ENCODE measurements around the gene BICC1. TPM values are rescaled to one million over a fixed set of nuclear protein-coding genes. Genes with fewer than 3 reads are reported as not detected.

BICC1 gene
- total and polyA plus RNA-seq, 10 donors: 0.86 to 5.4 (median 3.5) TPM

GRCh38 chr10:58667658-58668310 lies 155.1 kb downstream of the BICC1 start:
- Histone ChIP-seq H3K27ac (no peak overlapping the region), H3K9me3 (peaks cover 0 to 26% (median 15%) of the 10 kb centered on the region in 8 donors), H3K4me1 (peaks cover 0 to 7% (median 0%) of the 10 kb centered on the region in 6 donors), H3K4me3 (no peak overlapping the region), H3K27me3 (replicated peaks in 1 of 7) (no peaks in the 10 kb centered on the region), H3K36me3 (no peaks in the 10 kb centered on the region)
- 70 to 90% (median 84%) methylated on average over 3 of the region's 3 CpGs for WGBS, 5 donors
- DNase-seq: no peak
- intact Hi-C loops (cut with DNase I; ENCODE audit: low total_unique reads): no loop called here
- TF ChIP-seq POLR2A (IDR thresholded peaks at IDR 0.05): no peak
- TF ChIP-seq CTCF (IDR thresholded peaks at IDR 0.05 in 8 of 11, conservative IDR thresholded peaks at IDR 0.05 in 3 of 11): no peak
- TF ChIP-seq POLR2AphosphoS5 (IDR thresholded peaks at IDR 0.05): no peak

- Histone ChIP-seq H3K27ac (no peak overlapping the region), H3K27me3 (replicated peaks in 1 of 7) (no peaks in the 10 kb centered on the region), H3K4me1 (no peaks in the 10 kb centered on the region), H3K4me3 (no peak overlapping the region), H3K9me3 (peaks cover 0 to 8% (median 0%) of the 10 kb centered on the region in 8 donors), H3K36me3 (no peaks in the 10 kb centered on the region)
- TF ChIP-seq CTCF (IDR thresholded peaks at IDR 0.05 in 8 of 11, conservative IDR thresholded peaks at IDR 0.05 in 3 of 11) (no peak), POLR2AphosphoS5 (IDR thresholded peaks at IDR 0.05) (no peak), POLR2A (IDR thresholded peaks at IDR 0.05) (no peak)
- DNase-seq: no peak
- intact Hi-C loops (cut with DNase I; ENCODE audit: low total_unique reads): no loop called here
Measured at GRCh38 chr10:58672845-58673244, 160.2 kb downstream of the BICC1 start.

GRCh38 chr10:58674251-58674650 lies 161.6 kb downstream of the BICC1 start:
- Histone ChIP-seq H3K27me3 (replicated peaks in 1 of 7) (no peaks in the 10 kb centered on the region), H3K36me3 (no peaks in the 10 kb centered on the region), H3K4me3 (no peak overlapping the region), H3K9me3 (peaks cover 0 to 8% (median 0%) of the 10 kb centered on the region in 8 donors), H3K27ac (no peak overlapping the region), H3K4me1 (no peaks in the 10 kb centered on the region)
- intact Hi-C loops (cut with DNase I; ENCODE audit: low total_unique reads): no loop called here
- no peak for DNase-seq
- TF ChIP-seq CTCF (IDR thresholded peaks at IDR 0.05 in 8 of 11, conservative IDR thresholded peaks at IDR 0.05 in 3 of 11) (no peak), POLR2A (IDR thresholded peaks at IDR 0.05) (no peak), POLR2AphosphoS5 (IDR thresholded peaks at IDR 0.05) (no peak)
- 73 to 86% (median 86%) methylated on average over 2 of the region's 2 CpGs for WGBS, 5 donors

DNA sequence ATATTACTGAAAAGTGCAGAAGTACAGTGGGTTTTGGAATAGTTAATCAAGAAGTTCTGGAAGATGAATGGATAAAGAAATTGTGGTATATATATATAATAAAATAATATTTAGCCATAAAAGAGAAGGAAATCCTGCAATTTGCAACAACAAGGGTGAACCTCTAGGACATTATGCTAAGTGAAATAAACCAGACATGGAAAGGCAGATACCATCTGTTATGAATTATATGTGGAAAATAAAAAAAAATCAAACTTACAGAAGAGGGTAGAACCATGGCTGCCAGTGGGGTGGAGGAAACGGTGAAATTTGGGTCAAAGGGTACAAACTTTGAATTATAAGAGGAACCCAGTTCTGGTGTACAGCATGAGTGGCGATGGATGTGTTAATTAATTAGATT lies 162.6 kb downstream of the BICC1 start:
- no peak for DNase-seq
- Histone ChIP-seq H3K9me3 (peaks cover 0 to 8% (median 0%) of the 10 kb centered on the region in 8 donors), H3K36me3 (no peaks in the 10 kb centered on the region), H3K27ac (no peak overlapping the region), H3K4me3 (no peak overlapping the region), H3K4me1 (no peaks in the 10 kb centered on the region), H3K27me3 (replicated peaks in 1 of 7) (no peaks in the 10 kb centered on the region)
- 79 to 91% (median 90%) methylated on average over 2 of the region's 2 CpGs for WGBS, 5 donors
- intact Hi-C loops (cut with DNase I; ENCODE audit: low total_unique reads): no loop called here
- TF ChIP-seq POLR2A (IDR thresholded peaks at IDR 0.05) (no peak), POLR2AphosphoS5 (IDR thresholded peaks at IDR 0.05) (no peak), CTCF (IDR thresholded peaks at IDR 0.05 in 8 of 11, conservative IDR thresholded peaks at IDR 0.05 in 3 of 11) (no peak)

Measured in spleen (tissue), 11 donors.